Left forelimb (tissue), 1 donor: ENCODE measurements around the gene SPATA32.
A peak's percentile ranks its signal among the peaks of the same experiment; 100 is the strongest.

Experiments used
- DNase-seq: peaks from one replicate; pipeline ENCODE4 v3.0.0-alpha.2; 2018; ENCODE audit warnings: low spot score

Gene SPATA32

GRCh38 chr17:45228763-45229539 is 32.9 kb downstream of the SPATA32 start:
- DNase-seq: peak; percentile 58

DNA sequence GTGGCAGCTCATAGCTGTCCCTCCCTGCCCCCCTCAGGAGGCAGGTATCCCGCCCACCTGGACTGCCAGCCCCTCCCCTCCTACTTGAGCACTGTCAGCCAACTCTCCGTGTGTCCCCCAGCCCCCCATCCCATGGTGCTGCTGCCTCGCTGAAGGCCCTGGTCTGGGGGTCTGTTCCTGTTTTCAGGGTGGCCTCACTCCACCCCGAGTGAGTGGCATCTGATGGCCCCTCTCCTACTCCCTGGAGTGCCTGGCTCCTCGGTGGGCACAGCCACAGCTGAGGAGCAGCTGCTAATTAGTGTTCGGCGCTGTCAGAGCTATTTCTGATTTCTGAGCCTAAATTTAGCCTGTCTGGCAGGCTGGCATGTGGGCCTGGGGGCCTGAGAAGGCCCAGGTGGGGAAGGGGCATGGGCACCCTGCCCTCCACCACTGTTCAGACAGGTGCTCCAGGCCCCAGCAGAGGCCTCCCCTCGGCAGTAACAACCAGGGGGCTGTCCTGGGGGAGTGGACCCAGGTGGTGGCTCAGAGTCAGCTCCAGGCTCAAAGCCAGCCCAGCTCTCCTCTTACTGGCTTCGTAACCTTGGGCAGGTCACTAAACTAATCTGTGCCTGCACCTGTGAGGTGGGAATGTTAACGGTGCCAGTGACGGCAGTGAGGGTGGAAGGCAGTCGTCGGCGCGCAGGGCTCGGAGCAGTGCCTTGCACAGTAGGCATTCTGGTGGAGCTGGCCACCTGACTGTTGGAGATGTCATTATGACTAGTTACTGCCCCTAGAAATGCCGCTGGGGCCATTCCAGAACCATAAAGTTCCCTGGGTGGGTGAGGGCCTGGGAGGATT is 33.8 kb downstream of the SPATA32 start:
- DNase-seq: no peak

DNA sequence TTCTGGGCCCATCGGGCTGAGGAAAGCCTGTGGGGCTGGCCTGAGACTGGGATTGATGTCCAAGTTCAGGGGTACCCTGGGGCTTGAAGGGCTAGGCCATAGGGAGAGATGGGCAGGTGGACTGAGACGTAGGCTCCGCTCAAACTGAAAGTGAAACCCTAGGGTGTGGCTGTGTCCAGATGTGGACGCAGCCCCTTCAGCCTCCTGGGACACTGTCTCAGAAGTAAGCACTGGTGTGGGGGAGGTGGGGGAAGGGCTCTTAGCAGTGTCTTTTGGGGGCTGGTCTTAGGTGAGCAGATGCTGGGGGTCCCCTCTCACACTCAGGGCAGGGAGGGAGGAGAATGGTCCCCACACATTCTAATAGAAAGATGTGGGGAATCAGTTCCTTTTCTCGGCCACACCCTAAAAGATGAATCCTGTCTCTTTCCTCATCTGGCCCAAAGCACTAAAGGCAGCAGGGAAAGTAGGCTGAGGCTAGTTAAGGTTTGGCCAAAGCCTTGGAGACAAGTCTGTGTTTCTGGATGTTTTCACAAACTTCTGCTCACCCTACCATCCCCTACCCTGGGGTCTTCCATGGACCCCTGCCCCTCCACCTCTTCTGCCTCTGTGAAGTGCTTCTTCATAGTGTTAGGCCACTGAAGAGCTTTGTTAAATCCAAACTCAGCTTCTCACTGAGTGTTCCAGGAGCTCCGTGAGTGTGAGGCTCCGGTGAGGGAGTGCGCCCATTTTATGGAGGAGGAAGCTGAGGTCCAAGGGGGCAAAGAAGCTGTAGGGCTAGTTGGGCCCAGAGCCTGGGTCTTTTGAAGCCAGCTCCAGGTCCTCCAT is 34.6 kb downstream of the SPATA32 start:
- DNase-seq: no peak

DNA sequence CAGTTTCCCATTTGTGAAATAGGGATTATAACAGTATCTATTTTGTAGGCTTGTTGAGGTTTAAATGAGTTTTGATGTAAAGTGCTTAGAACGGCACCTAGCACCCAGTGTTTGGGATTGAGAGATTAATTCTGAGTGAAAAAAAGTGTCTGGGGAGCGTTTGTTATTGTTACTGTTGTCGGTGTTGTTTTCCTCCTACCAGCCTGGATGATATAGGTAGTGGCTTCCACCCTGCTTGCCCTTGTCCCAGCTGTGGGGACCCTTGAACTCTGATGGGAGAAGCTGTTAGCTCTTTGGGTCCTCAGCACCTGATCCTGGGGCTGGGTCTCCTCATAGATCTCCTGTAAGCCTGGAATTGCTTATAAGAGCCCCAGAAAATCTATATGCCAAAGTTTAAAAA is 35.3 kb downstream of the SPATA32 start:
- no peak for DNase-seq

- DNase-seq: no peak
Observed at GRCh38 chr17:45225964-45226530, 35.8 kb downstream of the SPATA32 start.

- DNase-seq: no peak
Observed at GRCh38 chr17:45225051-45225700, 36.7 kb downstream of the SPATA32 start.

DNA sequence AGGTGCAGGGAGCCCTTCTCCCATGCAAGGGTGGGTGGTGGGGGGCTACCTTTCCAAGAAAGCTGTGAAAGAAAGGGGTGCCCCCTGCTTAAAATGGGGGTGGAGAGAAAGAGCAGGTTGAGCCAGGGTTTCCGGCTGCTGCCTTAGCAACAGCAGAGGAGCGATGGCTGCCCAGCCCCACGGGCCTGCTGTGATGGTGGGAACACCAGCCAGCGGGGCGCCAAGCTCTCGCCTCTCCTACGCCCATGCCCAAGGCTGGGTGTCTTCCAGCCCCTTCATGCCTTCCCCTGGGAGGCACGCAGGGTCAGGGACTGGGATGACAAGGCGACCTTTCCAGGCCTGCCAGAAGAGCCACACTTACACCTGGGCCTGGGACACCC is 37.2 kb downstream of the SPATA32 start:
- DNase-seq: no peak

- no peak for DNase-seq
Observed at GRCh38 chr17:45223539-45224528, 38.1 kb downstream of the SPATA32 start.

GRCh38 chr17:45222996-45223538 is 38.8 kb downstream of the SPATA32 start:
- DNase-seq: no peak

- no peak for DNase-seq
Observed at GRCh38 chr17:45222289-45222995, 39.5 kb downstream of the SPATA32 start.

GRCh38 chr17:45222014-45222288 is 39.9 kb downstream of the SPATA32 start:
- no peak for DNase-seq

GRCh38 chr17:45221081-45222013 is 40.5 kb downstream of the SPATA32 start, which contains the start of gene FMNL1:
FMNL1 (plus strand) TSS chr17:45221885; CDS start chr17:45222125, 240 bp downstream.
- no peak for DNase-seq

- no peak for DNase-seq
Observed at GRCh38 chr17:45220079-45220478, 41.8 kb downstream of the SPATA32 start.

- DNase-seq: peak; percentile 87
Observed at GRCh38 chr17:45218895-45219661, 42.8 kb downstream of the SPATA32 start.
